NCI-H748 (cell line): ENCODE results near the gene RNF17.
A peak's percentile ranks its signal among the peaks of the same experiment; 100 is the strongest.
"Not testable (repeated sequence)": the region's sequence is repeated elsewhere in the genome, so short reads cannot be mapped to it uniquely, and the experiment has no call there.

Experiments
- DNase-seq: peaks from one replicate; lab custom pipeline; 2025; ENCODE audit not compliant: unreplicated experiment; lab: John Stamatoyannopoulos, UW

The RNF17 gene

DNA sequence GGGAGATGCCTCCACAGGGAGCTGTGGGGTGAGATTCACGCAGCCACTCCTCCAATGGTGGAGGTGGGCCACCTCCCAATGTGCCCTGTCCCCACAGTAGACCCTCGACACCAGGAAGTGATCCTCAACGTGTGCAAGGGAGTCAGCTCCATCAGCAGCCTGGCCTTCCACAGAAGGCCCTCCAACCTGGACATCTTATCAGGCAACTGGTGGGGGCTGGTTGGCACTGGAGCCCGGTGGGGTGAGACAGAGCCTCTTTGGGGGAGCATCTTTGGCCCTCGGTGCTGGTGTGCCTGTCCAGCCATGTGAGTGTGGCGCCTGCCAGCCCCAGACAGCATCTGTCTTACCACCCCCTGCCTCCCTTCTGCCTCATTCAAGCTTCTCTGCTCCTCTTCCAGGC, 19.7 kb upstream of the RNF17 start:
- no peak for DNase-seq

DNA sequence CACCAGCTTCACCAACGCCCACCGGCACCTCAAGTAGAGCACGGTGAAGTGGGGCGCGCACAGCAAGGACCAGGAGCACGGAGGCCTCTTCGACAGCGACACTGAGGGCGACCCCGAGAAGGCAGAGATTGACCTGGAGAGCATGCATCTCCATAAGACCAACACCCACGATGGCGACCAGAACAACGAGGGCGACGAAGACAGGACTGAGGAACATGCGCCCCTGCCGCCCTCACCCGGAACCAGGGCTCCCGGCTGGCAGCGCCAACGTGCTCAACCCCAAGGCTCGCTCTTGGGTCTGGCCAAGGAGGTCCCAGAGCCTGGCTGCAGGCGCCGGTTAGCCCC, 18.5 kb upstream of the RNF17 start:
- DNase-seq: no peak

DNA sequence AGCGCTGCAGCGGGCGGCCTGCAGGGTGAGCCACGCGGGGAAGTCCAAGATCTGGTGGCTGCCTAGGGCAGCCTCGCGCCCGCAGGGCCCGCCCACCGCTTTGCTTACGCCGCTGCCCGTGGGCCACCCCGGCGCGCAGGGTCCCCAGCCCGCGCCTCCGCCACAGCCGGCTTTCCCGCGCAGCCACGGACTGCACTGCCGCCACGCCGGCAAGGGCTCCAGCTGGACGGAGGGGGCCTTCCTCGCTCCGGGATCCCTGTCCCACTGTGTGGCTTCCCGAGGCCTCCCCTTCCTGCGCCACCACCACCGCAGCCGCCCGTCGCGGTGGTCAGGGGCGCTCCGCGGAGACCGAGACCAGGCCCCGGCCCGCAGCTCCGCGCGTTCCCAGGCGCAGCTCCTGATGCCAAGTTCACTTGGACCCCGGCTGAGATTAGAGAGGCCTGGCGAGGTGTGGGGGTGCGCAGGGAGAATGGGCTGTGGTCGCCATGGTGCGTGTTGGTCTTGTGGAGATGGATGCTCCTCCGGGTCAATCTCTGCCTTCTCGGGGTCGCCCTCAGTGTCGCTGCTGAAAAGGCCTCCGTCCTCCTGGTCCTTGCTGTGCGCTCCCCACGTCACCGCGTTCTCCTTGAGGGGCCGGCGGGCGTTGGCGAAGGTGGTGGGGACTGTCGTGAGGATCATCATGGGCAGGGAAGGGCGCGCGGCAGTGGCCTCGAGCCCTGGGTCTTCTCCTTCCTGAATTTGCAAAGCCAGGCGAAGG, 17.9 kb upstream of the RNF17 start:
- DNase-seq: no peak

DNA sequence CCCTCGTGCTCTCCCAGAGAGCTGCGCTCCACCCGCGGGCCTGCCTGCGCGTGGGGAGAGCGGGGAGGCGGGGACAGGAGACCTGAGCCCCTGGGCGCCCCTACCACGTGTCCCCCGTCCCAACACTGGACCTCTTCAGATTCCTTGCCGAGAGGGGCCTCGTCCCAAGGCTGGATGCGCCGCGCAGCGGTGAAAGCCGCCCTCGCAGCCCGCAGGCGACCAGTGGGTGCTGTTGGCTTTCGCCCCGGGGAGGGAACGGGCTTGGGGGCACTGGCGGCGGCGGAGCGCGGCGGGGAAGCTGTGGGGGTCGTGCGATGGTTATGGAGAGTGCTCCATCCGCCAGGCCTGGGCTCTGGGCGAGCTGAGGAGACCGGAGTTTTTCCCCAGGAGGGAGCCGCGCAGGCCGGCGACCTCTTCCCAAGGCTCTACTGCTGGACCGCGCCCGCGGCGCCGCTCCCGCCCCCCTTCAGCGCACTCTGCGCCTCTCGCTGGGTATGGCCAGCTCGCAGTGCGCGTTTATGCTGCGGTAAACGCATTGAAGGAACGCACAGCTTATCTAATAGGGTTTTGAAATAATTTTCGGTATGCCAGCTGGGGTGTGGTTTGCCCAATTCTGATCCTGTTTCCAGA, 17.2 kb upstream of the RNF17 start:
- DNase-seq: no peak

DNA sequence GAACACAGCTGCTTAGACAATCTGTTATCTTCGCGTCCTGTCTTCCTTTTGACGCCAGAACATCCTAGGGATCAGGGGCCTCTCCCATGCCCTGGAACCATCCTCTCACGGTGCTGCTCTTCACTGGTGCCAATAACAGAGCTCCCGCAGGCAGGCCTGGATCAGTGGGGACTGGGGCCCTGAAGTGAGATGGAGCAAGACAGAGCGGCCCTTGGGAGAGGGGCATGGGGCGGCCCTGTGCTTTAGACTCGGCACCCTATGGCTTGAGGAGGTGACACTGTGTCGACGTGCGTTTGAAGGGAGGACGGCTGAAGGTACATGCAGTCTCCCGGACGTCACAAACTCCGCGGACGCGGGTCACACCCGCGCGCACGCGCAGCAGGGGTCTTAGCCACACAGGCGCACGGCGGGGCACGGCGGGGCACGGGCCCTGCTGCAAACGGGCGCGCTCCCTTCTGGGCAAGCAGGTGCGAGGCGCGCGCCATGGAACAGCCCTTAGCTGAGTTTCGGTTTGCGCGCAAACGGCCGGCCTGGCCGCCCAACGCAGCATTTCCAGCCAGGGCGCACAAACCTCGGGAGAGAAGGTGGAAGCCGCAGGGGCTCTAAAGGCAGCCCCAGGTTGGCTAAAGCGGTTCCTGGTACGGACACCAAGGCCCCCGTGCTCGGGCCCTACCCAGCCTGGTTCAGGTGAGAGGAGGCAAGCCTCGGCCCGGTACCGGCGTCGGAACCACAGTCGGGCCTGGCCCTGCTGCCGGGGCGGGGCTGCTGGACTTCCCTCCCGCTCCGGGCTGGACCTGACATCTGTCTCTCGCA, 16.5 kb upstream of the RNF17 start:
- peak; percentile 88 for DNase-seq

DNA sequence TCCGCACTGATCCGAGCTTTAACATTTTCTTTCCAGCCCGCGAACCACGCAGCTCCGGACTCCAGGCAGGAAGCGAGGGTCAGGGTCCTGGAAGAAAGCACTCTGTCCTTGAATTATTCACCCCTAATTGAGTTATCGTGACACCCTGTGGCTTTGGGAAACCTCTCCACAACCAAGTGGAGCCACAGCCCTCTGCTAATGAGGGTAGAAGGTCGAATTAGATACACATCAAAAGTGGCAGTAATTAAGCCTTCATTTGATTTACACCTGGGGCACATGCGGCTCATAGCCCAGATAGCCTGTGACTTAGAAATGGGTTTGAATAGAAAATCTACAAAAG, 15.9 kb upstream of the RNF17 start:
- DNase-seq: peak; percentile 86

DNA sequence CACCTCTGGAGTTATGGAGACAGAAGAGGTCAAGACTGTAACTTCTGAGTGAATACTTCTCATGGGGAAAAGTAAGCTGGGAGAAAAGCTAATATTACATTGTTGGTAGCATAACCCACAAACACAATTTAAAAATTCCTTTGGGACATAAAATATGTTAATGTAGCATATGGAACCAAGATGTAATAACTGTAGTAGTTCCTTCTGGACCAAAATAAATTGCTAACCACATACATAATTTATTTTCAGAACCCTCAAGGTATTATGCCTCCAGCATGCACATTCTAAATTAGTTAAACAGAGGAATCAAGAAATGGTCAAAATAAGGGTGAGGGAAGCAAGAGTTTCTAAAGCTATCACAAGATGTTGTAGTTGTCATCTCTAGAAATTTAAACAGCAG, 4.8 kb upstream of the RNF17 start:
- no peak for DNase-seq

DNA sequence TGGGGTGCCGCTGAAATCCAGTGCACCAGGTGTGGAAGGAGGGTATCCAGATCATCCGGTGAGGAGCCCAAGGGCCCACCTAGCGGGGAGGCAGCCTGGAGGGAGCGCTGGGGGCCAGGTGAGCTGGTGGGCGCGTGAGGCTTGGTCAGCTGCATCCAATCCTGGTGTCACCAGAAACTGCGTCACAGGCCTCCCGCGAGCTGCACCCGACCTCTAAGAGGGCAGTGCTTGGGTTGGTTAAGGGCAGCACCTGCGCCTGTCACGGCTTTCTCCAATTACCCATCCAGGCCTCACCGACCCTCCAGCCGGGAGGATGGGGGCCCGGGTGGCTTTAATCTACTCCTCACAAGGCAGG, 284 bp downstream of the RNF17 start:
- DNase-seq: no peak

DNA sequence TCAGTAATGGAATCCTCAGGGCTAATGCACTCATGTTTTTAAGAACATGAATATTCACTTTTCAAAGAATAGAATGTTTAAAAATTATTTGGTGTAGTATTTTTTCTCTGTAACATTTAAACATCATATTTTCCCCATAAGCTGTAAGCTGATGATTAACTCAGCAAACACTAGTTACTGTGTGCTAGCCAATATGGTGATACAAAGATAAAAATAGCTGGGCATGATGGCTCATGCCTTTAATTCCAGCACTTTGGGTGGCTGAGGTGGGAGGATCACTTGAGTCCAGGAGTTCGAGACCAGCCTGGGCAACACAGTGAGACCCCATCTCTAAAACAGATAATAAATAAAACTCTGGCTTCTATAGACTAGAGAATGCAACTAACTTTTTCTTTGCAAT, 13.2 kb downstream of the RNF17 start:
- DNase-seq: no peak

DNA sequence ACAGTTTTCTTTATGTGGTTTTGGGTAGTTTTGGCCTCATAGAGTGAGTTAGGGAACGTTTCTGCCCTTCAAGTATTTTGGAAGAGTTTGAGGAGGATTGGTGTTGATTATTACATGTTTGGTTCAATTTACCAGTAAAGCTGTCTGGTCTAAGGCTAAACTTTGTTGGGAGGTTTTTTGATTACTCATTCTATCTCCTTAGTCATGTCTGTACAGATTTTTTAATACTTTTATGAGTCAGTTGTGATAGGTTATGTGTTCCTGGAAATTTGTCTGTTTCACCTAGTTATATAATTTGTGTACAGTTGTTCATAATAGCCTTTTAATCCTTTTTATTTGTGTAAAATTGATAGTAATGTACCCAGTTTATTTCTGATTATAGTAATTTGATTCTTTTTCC, 20.4 kb downstream of the RNF17 start:
- DNase-seq: no peak

DNA sequence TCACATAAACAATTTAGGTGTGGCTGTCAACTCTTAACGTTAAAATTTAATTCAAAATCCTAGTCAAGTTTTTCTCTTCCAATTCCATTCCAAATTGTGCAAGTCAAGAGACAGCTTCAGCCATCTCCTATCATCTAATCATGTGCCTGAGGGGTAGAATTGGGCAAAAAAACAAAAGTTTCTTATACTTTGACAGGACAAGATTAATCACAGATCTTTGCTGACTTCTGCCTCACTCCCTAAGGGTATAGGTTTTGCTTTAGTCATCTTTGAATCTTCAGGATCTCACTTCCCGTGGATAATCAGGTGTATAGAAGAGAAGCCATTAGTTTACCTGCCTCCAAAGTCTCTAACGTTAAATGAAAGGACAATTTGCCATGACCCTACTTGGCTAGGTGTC, 24.6 kb downstream of the RNF17 start:
- no peak for DNase-seq

DNA sequence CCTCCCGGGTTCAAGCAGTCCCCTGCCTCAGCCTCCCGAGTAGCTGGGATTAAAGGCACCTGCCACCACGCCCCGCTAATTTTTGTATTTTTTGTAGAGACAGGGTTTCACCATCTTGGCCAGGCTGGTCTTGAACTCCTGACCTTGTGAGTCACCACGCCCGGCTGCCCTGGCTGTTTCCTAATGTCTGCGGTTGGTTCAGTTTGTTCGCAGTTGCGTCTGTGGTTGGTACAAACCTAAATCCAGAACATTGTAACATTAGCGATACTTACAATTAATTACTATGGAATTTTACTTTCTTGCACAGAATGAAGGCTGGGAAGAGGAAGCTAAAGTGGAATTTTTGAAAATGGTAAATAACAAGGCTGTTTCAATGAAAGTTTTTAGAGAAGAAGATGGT, 38.1 kb downstream of the RNF17 start:
- no peak for DNase-seq

DNA sequence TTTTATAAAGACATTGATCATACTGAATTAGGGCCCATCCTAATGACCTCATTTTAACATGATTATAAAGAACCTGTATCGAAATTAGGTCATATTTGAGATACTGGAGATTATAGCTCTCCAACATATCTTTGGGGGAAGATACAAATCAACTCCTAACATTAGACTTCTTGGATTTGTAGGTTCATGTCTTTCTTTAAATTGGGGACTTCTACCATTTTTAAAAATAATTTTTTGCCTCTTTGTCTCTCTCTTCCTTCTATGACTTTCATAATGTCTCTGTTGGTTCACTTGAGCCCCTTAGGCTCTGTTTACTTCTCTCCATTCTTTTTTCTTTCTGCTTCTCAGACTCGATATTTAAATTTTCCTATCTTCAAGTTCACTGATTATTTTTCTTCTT, 57.2 kb downstream of the RNF17 start:
- DNase-seq: no peak

DNA sequence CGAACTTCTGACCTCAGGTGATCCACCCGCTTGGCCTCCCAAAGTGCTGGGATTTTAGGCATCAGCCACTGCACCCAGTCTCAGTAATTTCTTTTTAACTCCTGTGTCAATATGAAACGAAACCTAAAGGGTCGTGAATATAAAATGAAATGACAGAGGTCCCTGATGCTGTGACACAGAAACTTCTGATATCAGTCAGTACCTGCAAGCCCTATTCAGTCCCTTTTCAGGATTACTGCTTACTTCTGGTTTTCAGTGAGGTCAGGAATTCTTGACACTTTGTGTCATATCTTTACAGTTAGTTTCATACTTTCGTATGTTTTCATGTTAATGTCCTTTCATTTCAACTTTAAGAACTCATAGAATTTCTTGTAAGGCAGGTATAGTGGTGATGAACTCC, 58.7 kb downstream of the RNF17 start:
- DNase-seq: no peak

DNA sequence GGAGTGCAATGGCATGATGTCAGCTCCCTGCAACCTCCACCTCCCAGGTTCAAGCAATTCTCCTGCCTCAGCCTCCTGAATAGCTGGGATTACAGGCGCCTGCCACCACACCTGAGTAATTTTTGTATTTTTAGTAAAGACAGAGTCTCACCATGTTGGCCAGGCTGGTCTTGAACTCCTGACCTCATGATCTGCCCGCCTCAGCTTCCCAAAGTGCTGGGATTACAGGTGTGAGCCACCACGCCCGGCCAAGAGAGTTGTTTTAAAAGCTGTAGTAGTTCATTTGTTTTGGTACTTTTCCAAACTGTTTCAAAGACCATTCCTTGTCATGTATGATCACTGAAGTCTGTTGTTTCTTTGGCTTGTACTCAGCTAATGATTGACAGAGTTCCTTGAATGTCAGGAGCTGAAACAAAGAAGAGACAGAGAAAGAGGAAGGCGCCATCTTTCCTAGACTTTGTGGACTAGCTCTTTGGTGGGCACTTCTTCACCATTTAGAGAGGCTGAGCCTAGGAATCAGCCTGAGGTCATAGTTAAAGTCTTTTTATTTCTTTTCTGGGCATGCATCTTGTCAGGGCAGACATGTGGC, 59.2 kb downstream of the RNF17 start:
- DNase-seq: not testable (repeated sequence)

DNA sequence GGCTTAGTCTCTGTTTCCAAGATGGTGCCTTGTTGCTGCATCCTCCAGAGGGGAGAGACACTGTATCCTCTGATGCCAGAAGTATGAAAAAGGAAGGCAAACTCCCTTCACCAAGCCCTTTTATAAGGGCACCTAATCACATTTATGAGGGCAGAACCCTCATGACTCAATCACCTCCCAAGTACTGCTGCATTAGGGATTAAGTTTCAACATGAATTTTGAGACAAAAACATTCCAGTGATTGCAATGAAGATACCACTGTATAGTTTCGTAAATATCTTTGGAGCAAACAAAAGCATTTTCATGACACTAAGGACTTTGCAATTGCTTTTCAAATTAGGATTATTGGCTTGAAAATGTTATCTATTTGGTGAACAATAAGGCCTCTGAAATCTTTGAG, 63.8 kb downstream of the RNF17 start:
- no peak for DNase-seq

DNA sequence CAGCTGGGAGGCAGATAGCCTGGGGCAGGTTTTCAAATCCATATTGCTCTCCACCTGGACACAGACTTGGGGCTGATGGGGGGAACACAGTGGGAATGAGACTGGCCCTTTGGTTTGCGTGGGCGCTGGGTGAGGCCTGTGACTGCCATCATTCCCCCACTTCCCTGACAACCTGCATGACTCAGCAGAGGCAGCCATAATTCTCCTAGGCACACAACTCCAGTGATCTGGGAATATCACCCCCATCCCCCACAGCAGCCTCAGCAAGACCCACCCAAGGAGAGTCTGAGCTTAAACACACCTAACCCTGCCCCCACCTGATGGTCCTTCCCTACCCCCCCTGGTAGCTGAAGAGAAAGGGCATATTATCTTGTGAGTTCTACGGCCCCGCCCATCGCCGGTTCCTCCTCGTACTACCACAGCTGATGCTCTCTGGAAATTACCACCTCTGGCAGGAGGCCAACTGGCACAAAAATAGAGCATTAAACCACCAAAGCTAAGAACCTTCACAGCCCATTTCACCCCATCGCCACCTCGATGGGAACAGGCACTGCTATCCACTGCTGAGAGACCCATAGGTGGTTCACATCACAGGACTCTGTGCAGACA, 71.0 kb downstream of the RNF17 start:
- DNase-seq: peak; percentile 96

DNA sequence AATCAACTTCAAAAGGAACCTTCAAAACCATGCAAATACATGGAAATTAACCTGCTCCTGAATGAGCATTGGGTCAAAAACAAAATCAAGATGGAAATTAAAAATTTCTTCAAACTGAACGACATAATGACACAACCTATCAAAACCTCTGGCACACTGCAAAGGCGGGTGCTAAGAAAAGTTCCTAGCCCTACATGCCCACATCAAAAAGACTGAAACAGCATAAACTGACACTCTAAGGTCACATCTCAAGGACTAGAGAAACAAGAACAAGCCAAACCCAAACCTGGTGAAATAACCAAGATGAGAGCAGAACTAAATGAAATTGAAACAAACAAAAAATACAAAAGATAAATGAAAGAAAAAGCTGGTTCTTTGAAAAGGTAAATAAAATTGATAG, 73.6 kb downstream of the RNF17 start:
- DNase-seq: not testable (repeated sequence)

DNA sequence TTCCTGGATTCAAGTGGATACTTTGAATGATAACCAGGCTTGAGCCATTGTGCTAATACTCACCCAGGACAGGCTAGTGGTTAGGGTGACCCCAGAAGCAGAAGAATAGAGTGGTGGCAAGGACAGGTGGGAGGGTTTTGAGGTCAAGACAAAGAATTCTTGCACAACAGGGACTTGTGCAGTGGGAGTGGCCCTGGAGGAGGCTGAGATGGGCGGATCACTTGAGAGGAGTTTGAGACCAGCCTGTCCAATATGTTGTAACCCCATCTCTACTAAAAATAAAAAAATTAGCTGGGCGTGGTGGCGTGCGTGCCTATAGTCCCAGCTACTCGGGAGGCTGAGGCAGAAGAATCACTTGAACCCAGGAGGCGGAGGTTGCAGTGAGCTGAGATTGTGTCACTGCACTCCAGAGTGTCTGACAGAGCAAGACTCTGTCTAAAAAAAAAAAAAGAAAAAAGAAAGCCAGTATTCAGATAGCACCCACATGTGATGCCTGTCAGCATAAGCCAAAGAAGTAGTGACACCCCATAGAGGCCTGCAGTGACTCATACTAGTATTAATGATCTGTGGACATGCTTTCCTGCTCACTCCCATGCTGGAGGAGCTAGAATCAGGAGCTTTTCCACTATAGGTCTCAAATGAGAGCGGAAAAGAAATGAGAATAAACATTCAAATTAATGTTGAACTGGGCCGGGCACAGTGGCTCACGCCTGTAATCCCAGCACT, 78.7 kb downstream of the RNF17 start:
- DNase-seq: no peak

DNA sequence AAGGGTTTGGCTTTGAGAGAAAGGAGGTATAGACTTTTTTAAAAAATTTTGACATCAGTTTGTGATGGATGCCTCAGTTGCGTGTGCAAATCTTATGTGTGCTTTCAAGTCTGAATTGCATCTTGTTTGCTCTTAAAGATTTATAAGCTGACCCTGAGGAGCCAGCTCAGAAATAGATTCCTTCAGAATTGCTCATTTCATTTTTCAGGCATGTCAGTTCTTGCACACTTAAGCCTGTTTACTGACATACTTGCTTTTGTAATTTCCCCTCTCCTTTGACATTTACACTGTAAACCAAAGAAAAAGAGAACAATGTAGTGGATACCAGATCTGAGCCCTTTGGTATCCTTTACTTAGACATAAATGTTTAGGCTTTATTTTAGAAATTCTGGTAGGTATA, 87.6 kb downstream of the RNF17 start:
- no peak for DNase-seq

DNA sequence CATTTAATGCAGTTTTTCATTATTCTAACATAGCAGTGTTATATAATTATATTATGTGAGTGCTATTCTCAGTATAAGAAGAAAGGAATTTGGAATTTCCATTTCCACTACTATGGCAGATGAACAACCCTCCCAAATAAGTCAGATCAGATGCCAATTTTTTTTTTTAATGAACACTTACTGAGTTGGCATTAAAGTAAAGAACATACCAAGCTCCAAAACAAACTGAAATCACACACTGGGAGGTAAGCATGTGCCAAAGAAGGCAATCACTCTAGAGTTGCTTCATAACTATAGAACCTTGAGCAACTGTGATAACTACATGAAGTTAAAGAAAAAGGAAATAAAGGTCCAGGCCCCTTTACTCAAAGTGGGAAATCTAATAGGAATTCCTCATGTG, 90.3 kb downstream of the RNF17 start:
- DNase-seq: no peak
